GM23338 (cell line): ENCODE results near the gene GALNT15. TPM values are rescaled to one million over a fixed set of nuclear protein-coding genes. Genes with fewer than 3 reads are reported as not detected.

Experiments used
- ATAC-seq: fragments of 200-7000 bp; cut with Tn5 transposase; 3 replicates; pipeline ENCODE4 v1.9.1; 2020
- DNase-seq: peaks from one replicate; pipeline ENCODE4 v3.0.0-alpha.2; 2015; ENCODE audit warnings: low spot score
- H2AFZ ChIP-seq: fragments of 200-600 bp; sonication (generic); 2 replicates; pipeline ENCODE4 v1.8.0; 2016; ENCODE audit warnings: antibody characterized with exemption, mild to moderate bottlenecking, moderate library complexity
- H3F3A ChIP-seq: fragments of 200-600 bp; sonication (generic); replicated peaks from 2 replicates; pipeline ENCODE4 v1.8.0; 2017; ENCODE audit warnings: antibody characterized with exemption, mixed run types, low read depth
- H3K27ac ChIP-seq: fragments of 200-600 bp; sonication (generic); 2 replicates; pipeline ENCODE4 v1.6.1; 2016; ENCODE audit warnings: low read depth
- H3K27me3 ChIP-seq: fragments of 200-600 bp; sonication (generic); 2 replicates; pipeline ENCODE4 v1.8.0; 2016; ENCODE audit warnings: mild to moderate bottlenecking, mixed run types, moderate library complexity; ENCODE audit not compliant: insufficient read depth
- H3K36me3 ChIP-seq: fragments of 200-600 bp; sonication (generic); 2 replicates; pipeline ENCODE4 v1.8.0; 2016; ENCODE audit warnings: mild to moderate bottlenecking; ENCODE audit not compliant: insufficient read depth
- H3K4me1 ChIP-seq: fragments of 200-600 bp; sonication (generic); 2 replicates; pipeline ENCODE4 v1.8.0; 2016; ENCODE audit warnings: mild to moderate bottlenecking, moderate library complexity; ENCODE audit not compliant: insufficient read depth
- H3K4me2 ChIP-seq: fragments of 200-600 bp; sonication (generic); 2 replicates; pipeline ENCODE4 v1.7.1; 2017; ENCODE audit warnings: mixed run types
- H3K4me3 ChIP-seq: fragments of 200-600 bp; sonication (generic); 2 replicates; pipeline ENCODE4 v1.6.1; 2016; ENCODE audit warnings: mixed run types
- H3K79me2 ChIP-seq: fragments of 200-600 bp; sonication (generic); replicated peaks from 2 replicates; pipeline ENCODE4 v1.8.0; 2017; ENCODE audit warnings: mild to moderate bottlenecking; ENCODE audit not compliant: insufficient read depth
- H3K9me2 ChIP-seq: fragments of 200-600 bp; sonication (generic); 2 replicates; pipeline ENCODE4 v1.8.0; 2017; ENCODE audit not compliant: insufficient read depth
- H4K20me1 ChIP-seq: fragments of 200-600 bp; sonication (generic); replicated peaks from 2 replicates; pipeline ENCODE4 v1.8.0; 2017; ENCODE audit warnings: mild to moderate bottlenecking; ENCODE audit not compliant: insufficient read depth
- H3K27ac Mint-ChIP-seq: 2 replicates; pipeline ENCODE4 v1.8.0; 2020; ENCODE audit warnings: inconsistent platforms, mild to moderate bottlenecking, moderate library complexity, mixed read lengths
- H3K27me3 Mint-ChIP-seq: 3 replicates; pipeline ENCODE4 v1.8.0; 2022; ENCODE audit warnings: low read depth, mild to moderate bottlenecking, moderate library complexity, mixed read lengths, inconsistent platforms; ENCODE audit not compliant: insufficient read depth, poor library complexity
- H3K36me3 Mint-ChIP-seq: 3 replicates; pipeline ENCODE4 v1.8.0; 2021; ENCODE audit warnings: low read depth, mild to moderate bottlenecking, inconsistent platforms, moderate library complexity, mixed read lengths
- H3K4me1 Mint-ChIP-seq: 3 replicates; pipeline ENCODE4 v1.8.0; 2020; ENCODE audit warnings: mild to moderate bottlenecking, inconsistent platforms, mixed read lengths
- H3K4me3 Mint-ChIP-seq: 3 replicates; pipeline ENCODE4 v1.8.0; 2021; ENCODE audit warnings: moderate library complexity, mild to moderate bottlenecking, inconsistent platforms, mixed read lengths
- H3K9me3 Mint-ChIP-seq: 3 replicates; pipeline ENCODE4 v1.8.0; 2020; ENCODE audit warnings: moderate library complexity, mild to moderate bottlenecking, inconsistent platforms, mixed read lengths
- EZH2 ChIP-seq: fragments of 200-600 bp; sonication (generic); IDR thresholded peaks from one replicate; pipeline ENCODE4 v1.8.0; 2017; ENCODE audit warnings: antibody characterized with exemption, mild to moderate bottlenecking, low read depth; ENCODE audit not compliant: unreplicated experiment
- EZH2phosphoT487 ChIP-seq: fragments of 200-600 bp; sonication (generic); IDR thresholded peaks from one replicate; pipeline ENCODE4 v1.8.1; 2018; ENCODE audit warnings: antibody characterized with exemption; ENCODE audit not compliant: unreplicated experiment
- JUNB ChIP-seq: IDR thresholded peaks from one replicate; pipeline ENCODE4 v1.6.1; 2016; ENCODE audit warnings: antibody characterized with exemption; ENCODE audit not compliant: unreplicated experiment
- NANOG ChIP-seq: IDR thresholded peaks from 2 replicates; pipeline ENCODE4 v1.6.1; 2016; ENCODE audit warnings: antibody characterized with exemption, borderline replicate concordance
- STAT1 ChIP-seq: IDR thresholded peaks from one replicate; pipeline ENCODE4 v1.6.1; 2016; ENCODE audit warnings: antibody characterized with exemption; ENCODE audit not compliant: unreplicated experiment
- polyA plus RNA-seq: library from polyadenylated mRNA; unstranded; fragments of >200 nt; fragmentation: Nextera tagmentation; extraction: Ambion mirVana; gene quantifications from 2 replicates; pipeline ENCODE4 v1.2.1, GENCODE V29; 2016
- total RNA-seq: library from RNA; depleted of rRNA; stranded (reverse); fragments of >200 nt; shearing (Covaris generic); gene quantifications from 2 replicates; pipeline ENCODE4 v1.2.3, GENCODE V29; 2014; rRNA removed
- TF ChIP-seq, protein P1 (sequence below): IDR thresholded peaks from 2 replicates; pipeline ENCODE4 v1.6.1; 2016; ENCODE audit warnings: antibody characterized with exemption

The GALNT15 gene
- total and polyA plus RNA-seq, 2 experiments from 2014 or later, result 0.06 to 0.35 TPM

DNA sequence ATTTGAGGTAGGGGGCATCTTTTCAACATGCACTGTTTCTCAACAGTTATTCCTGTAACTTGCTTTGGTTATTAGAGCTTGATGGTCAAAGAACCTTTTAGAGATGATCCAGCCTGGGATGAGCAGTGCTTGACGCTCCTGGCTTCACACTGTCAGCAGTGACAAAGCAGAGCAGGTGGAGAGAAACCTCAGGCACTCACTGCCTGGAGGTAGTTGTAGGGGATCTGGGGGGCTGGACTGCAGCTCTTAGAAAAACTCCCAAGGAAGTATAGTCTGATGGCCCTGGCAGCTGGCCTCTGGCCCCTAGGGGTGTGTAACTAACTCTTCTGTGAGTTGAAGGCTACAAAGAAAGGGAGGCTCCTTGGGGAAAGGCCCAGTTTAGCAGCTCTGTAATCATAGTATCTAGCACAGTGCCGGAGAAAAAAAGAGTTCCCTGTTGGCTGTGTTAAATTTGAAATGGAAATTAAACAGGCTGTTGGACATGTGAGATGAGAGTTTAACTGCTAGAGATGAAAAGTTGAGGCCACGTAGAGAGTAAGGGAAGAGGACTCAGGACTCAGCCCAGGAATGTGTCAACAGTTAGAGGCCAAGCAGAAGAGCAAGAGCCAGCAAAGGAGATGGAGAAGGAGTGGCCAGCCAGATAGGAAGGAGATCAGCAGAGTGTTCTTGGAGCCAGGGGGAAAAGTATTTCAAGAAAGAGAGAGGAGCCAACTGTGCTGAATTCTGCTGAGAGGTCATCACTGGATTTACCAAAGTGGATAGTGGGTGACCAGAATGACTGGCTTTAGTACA is 104.7 kb downstream of the GALNT15 start:
- Mint-ChIP-seq H3K9me3 (no peaks in the 10 kb centered on the region), H3K27ac (no peak overlapping the region)
- TF ChIP-seq STAT1, result no peak
- TF ChIP-seq EZH2phosphoT487, result no peak
- TF ChIP-seq EZH2, result no peak

DNA sequence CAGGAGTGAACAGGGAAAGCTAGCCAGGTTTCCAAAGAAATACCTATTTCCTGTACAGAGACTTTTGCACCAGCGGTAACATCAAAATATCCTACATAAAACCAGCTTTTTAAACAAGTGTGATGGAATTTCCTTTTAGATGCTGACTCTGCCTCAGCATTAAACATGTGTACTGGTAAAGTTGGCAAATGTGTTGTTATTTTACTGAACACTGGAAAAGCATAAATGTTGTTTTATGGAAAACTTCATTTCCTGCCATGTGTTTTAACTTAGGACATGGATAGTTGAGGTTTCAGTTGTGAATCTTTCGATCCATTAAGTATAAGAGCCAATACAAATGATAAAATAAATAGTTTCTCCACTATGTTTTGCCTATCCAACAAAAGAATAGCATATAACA is 106.2 kb downstream of the GALNT15 start:
- no peaks in the 10 kb centered on the region for H3K9me2 ChIP-seq
- H3K4me3 ChIP-seq, result no peak overlapping the region
- DNase-seq (no peak), ATAC-seq (no peak)
- H3K9me3 Mint-ChIP-seq, result no peaks in the 10 kb centered on the region
- H3K27me3 ChIP-seq, result no peaks in the 10 kb centered on the region
- H3K4me3 Mint-ChIP-seq, result no peak overlapping the region
- no peak overlapping the region for H2AFZ ChIP-seq
- no peaks in the 10 kb centered on the region for H3F3A ChIP-seq
- peaks cover 2% of the 10 kb centered on the region for H3K27me3 Mint-ChIP-seq
- no peaks in the 10 kb centered on the region for H3K79me2 ChIP-seq
- no peaks in the 10 kb centered on the region for H3K4me1 Mint-ChIP-seq
- H4K20me1 ChIP-seq, result peaks cover 6% of the 10 kb centered on the region; the same call in 1 of the 2 replicates
- no peaks in the 10 kb centered on the region for H3K4me1 ChIP-seq
- H3K27ac Mint-ChIP-seq, result no peak overlapping the region
- H3K36me3 Mint-ChIP-seq, result peaks cover 12% of the 10 kb centered on the region
- TF ChIP-seq EZH2, result no peak
- no peak for TF ChIP-seq NANOG
- TF ChIP-seq EZH2phosphoT487, result no peak
- TF ChIP-seq, protein P1, sequence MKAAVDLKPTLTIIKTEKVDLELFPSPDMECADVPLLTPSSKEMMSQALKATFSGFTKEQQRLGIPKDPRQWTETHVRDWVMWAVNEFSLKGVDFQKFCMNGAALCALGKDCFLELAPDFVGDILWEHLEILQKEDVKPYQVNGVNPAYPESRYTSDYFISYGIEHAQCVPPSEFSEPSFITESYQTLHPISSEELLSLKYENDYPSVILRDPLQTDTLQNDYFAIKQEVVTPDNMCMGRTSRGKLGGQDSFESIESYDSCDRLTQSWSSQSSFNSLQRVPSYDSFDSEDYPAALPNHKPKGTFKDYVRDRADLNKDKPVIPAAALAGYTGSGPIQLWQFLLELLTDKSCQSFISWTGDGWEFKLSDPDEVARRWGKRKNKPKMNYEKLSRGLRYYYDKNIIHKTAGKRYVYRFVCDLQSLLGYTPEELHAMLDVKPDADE, result no peak
- no peak for TF ChIP-seq STAT1
- no peak for TF ChIP-seq JUNB
- peaks cover 18% of the 10 kb centered on the region; the same call in 1 of the 2 replicates for H3K36me3 ChIP-seq
- no peak overlapping the region for H3K27ac ChIP-seq
- no peak overlapping the region for H3K4me2 ChIP-seq

More for the DNA sequence above, 104.7 kb downstream of the GALNT15 start:
- no peak for DNase-seq
- H3K4me1 ChIP-seq, result no peaks in the 10 kb centered on the region
- H3K4me2 ChIP-seq, result no peak overlapping the region
- no peaks in the 10 kb centered on the region for H3F3A ChIP-seq
- H3K27me3 Mint-ChIP-seq, result peaks cover 2% of the 10 kb centered on the region
- H3K36me3 ChIP-seq, result peaks cover 18% of the 10 kb centered on the region; the same call in 1 of the 2 replicates
- H3K27me3 ChIP-seq, result no peaks in the 10 kb centered on the region
- H4K20me1 ChIP-seq, result peaks cover 6% of the 10 kb centered on the region; the same call in 1 of the 2 replicates
- H3K36me3 Mint-ChIP-seq, result peaks cover 12% of the 10 kb centered on the region
- H3K4me3 Mint-ChIP-seq, result no peak overlapping the region
- no peaks in the 10 kb centered on the region for H3K4me1 Mint-ChIP-seq
- no peak overlapping the region for H3K27ac ChIP-seq
- H3K79me2 ChIP-seq, result no peaks in the 10 kb centered on the region
- no peak overlapping the region for H3K4me3 ChIP-seq
- no peaks in the 10 kb centered on the region for H3K9me2 ChIP-seq
- H2AFZ ChIP-seq, result no peak overlapping the region
- no peak for ATAC-seq

Other genes starting within 250 kb of the GALNT15 start
- gene DPH3, start 90.3 kb downstream of the GALNT15 start, total RNA-seq, result 14.0 and 15.3 TPM in 2 replicates
- gene DPH3, start 90.3 kb downstream of the GALNT15 start, polyA plus RNA-seq, result 84.3 and 91.7 TPM in 2 replicates
- 34.2 and 39.4 TPM in 2 replicates for gene OXNAD1, start 90.5 kb downstream of the GALNT15 start, total RNA-seq
- gene OXNAD1, start 90.5 kb downstream of the GALNT15 start, polyA plus RNA-seq, result 20.0 and 22.9 TPM in 2 replicates